HepG2 (cell line): ENCODE measurements around the gene HOXB2.

Source experiments
- CTCF ChIP-seq: sonication (generic); formaldehyde crosslinking; IDR thresholded peaks from 2 replicates; pipeline ENCODE4 v1.5.0; 2020; ENCODE audit warnings: mild to moderate bottlenecking, missing genetic modification reagents, moderate library complexity
- ELF1 ChIP-seq: sonication (generic); formaldehyde crosslinking; IDR thresholded peaks from 2 replicates; pipeline ENCODE4 v1.4.0; 2020; ENCODE audit warnings: missing genetic modification reagents
- EP300 ChIP-seq, 3 experiments: sonication (generic) in 1 of 3; formaldehyde crosslinking in 1 of 3; IDR thresholded peaks; 2 replicates each; pipeline versions ENCODE4 v1.5.1 to v1.6.1; 2011 to 2020; ENCODE audit warnings: low read depth in 2 of 3, low read length in 2 of 3, borderline replicate concordance in 1 of 3, improper control_type of control experiment in 1 of 3, mild to moderate bottlenecking in 1 of 3, missing genetic modification reagents in 1 of 3, moderate library complexity in 1 of 3
- KAT2B ChIP-seq: fragments of 150-350 bp; IDR thresholded peaks from 2 replicates; pipeline ENCODE4 v1.6.1; 2014; ENCODE audit warnings: low read depth, low read length, borderline replicate concordance
- KLF16 ChIP-seq, 2 experiments: sonication (generic) in 1 of 2; formaldehyde crosslinking in 1 of 2; IDR thresholded peaks; 2 replicates each; pipeline versions ENCODE4 v1.6.1 to v1.8.0; 2016 to 2023; ENCODE audit warnings: missing genetic modification reagents in 2 of 2, missing compliant biosample characterization in 1 of 2
- MAZ ChIP-seq, 2 experiments: sonication (generic) in 1 of 2; formaldehyde crosslinking in 1 of 2; IDR thresholded peaks; 2 replicates each; pipeline versions ENCODE4 v1.5.0 to v1.6.1; 2012 to 2020; ENCODE audit warnings: low read depth in 2 of 2, mild to moderate bottlenecking in 2 of 2, borderline replicate concordance in 1 of 2, improper control_type of control experiment in 1 of 2, low read length in 1 of 2, missing genetic modification reagents in 1 of 2, moderate library complexity in 1 of 2
- NCOR1 ChIP-seq: fragments of 200-600 bp; sonication (generic); IDR thresholded peaks from 2 replicates; pipeline ENCODE4 v1.7.0; 2017; ENCODE audit warnings: antibody characterized with exemption, low read length, borderline replicate concordance
- TAF1 ChIP-seq: sonication (generic); formaldehyde crosslinking; IDR thresholded peaks from 2 replicates; pipeline ENCODE4 v1.4.0; 2020; ENCODE audit warnings: missing genetic modification reagents
- ZNF160 ChIP-seq: sonication (generic); formaldehyde crosslinking; IDR thresholded peaks from 2 replicates; pipeline ENCODE4 v1.8.0; 2022; ENCODE audit warnings: mild to moderate bottlenecking, inconsistent platforms, missing genetic modification reagents
- ZNF3 ChIP-seq: IDR thresholded peaks from 2 replicates; pipeline ENCODE4 v1.7.0; 2017; ENCODE audit warnings: inconsistent platforms
- TF ChIP-seq, protein P1 (sequence below): sonication (generic); formaldehyde crosslinking; IDR thresholded peaks from 2 replicates; pipeline ENCODE4 v1.5.0; 2020; ENCODE audit warnings: mild to moderate bottlenecking, missing genetic modification reagents
- TF ChIP-seq, protein P2 (sequence below), 2 experiments: IDR thresholded peaks; 2 replicates each; pipeline ENCODE4 v1.6.1; 2011 to 2012; ENCODE audit warnings: low read length in 2 of 2, borderline replicate concordance in 1 of 2, low read depth in 1 of 2, mild to moderate bottlenecking in 1 of 2, moderate library complexity in 1 of 2

- TF ChIP-seq, protein P1, sequence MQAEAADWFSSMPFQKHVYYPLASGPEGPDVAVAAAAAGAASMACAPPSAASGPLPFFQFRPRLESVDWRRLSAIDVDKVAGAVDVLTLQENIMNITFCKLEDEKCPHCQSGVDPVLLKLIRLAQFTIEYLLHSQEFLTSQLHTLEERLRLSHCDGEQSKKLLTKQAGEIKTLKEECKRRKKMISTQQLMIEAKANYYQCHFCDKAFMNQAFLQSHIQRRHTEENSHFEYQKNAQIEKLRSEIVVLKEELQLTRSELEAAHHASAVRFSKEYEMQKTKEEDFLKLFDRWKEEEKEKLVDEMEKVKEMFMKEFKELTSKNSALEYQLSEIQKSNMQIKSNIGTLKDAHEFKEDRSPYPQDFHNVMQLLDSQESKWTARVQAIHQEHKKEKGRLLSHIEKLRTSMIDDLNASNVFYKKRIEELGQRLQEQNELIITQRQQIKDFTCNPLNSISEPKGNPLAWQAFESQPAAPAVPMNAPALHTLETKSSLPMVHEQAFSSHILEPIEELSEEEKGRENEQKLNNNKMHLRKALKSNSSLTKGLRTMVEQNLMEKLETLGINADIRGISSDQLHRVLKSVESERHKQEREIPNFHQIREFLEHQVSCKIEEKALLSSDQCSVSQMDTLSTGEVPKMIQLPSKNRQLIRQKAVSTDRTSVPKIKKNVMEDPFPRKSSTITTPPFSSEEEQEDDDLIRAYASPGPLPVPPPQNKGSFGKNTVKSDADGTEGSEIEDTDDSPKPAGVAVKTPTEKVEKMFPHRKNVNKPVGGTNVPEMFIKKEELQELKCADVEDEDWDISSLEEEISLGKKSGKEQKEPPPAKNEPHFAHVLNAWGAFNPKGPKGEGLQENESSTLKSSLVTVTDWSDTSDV (CRISPR knock-in tag) = no peak
- TF ChIP-seq MAZ (IDR thresholded peaks at IDR 0.05; ENCODE audit: borderline replicate concordance, low read depth, low read length) = no peak
- TF ChIP-seq MAZ (CRISPR knock-in tag; IDR thresholded peaks at IDR 0.05; ENCODE audit: low read depth) = no peak
- TF ChIP-seq NCOR1 = no peak
- TF ChIP-seq KAT2B = no peak
- no peak for TF ChIP-seq KLF16 (CRISPR knock-in tag; IDR thresholded peaks at IDR 0.05)
- TF ChIP-seq EP300 (IDR thresholded peaks at IDR 0.05; ENCODE audit: low read depth in 2 of 2, low read length in 2 of 2) = no peak
- no peak for TF ChIP-seq EP300 (CRISPR knock-in tag; IDR thresholded peaks at IDR 0.05; ENCODE audit: borderline replicate concordance)
- no peak for TF ChIP-seq ZNF3
- TF ChIP-seq CTCF = no peak
- no peak for TF ChIP-seq ELF1
- TF ChIP-seq TAF1 (CRISPR knock-in tag) = no peak
- TF ChIP-seq, protein P2, sequence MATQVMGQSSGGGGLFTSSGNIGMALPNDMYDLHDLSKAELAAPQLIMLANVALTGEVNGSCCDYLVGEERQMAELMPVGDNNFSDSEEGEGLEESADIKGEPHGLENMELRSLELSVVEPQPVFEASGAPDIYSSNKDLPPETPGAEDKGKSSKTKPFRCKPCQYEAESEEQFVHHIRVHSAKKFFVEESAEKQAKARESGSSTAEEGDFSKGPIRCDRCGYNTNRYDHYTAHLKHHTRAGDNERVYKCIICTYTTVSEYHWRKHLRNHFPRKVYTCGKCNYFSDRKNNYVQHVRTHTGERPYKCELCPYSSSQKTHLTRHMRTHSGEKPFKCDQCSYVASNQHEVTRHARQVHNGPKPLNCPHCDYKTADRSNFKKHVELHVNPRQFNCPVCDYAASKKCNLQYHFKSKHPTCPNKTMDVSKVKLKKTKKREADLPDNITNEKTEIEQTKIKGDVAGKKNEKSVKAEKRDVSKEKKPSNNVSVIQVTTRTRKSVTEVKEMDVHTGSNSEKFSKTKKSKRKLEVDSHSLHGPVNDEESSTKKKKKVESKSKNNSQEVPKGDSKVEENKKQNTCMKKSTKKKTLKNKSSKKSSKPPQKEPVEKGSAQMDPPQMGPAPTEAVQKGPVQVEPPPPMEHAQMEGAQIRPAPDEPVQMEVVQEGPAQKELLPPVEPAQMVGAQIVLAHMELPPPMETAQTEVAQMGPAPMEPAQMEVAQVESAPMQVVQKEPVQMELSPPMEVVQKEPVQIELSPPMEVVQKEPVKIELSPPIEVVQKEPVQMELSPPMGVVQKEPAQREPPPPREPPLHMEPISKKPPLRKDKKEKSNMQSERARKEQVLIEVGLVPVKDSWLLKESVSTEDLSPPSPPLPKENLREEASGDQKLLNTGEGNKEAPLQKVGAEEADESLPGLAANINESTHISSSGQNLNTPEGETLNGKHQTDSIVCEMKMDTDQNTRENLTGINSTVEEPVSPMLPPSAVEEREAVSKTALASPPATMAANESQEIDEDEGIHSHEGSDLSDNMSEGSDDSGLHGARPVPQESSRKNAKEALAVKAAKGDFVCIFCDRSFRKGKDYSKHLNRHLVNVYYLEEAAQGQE (IDR thresholded peaks at IDR 0.05; ENCODE audit: borderline replicate concordance in 1 of 2, low read depth in 1 of 2, low read length in 2 of 2) = no peak
- TF ChIP-seq ZNF160 (CRISPR knock-in tag) = no peak
Measured at GRCh38 chr17:48558057-48558830, 13.3 kb upstream of the HOXB2 start.
